ENCODE data around the gene ACTN1. TPM values are rescaled to one million over a fixed set of nuclear protein-coding genes. Genes with fewer than 3 reads are reported as not detected.
A peak's percentile ranks its signal among the peaks of the same experiment; 100 is the strongest.

The ACTN1 gene
- total and polyA plus RNA-seq, 2 of the 8 experiments (the other 6 are each of a cell fraction or from before 2014, with no cell fraction given): 236 to 262 TPM

DNA sequence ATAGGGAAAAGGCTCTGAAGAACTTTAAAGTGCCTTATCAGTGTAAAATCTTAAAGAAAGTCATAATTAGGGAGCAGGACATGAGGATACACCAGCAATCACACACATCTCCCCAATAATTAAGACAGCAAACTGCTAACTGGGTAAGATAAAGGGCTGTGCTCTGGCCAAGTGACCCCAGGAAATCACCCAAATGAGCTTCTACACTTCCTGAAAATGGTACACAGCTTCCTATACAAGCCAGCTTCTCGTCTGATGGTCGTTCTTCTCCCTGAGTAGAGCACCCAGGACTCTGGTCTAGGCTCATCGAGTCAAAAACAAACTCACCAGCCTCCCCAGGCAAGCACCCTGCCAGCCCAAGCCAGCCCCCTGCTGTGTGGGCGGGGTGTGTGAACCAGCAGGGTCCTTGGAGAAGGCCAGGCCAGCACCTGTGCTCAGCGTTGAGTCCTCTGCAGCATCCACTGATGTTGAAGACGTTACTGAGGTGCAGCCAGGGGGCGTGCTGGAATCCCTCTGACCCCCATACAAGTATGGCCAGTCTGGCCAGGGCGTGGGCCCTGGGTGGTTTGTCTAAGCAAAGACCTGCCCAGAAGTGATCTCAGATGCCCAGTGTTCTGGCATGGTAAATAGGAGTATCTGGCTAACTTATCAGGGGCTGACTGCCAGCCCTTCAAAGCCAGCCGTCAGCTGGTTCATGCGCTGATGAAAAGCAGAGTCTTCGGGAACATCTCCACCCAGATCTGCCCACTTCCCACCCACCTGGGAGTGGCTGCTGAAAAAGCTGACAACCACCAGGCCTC lies 41.4 kb downstream of the ACTN1 start:
- Histone ChIP-seq H3K14ac (ENCODE audit: insufficient read length) (no peak overlapping the region), H3K18ac (ENCODE audit: extremely low read depth, low read length) (no peak overlapping the region), H3K4ac (replicated peaks; ENCODE audit: insufficient read length, low read depth, low read length) (no peak overlapping the region), H3K79me1 (ENCODE audit: low read depth, low read length) (peaks cover 25% of the 10 kb centered on the region), H2BK15ac (ENCODE audit: low read length) (no peak overlapping the region), H3K9ac (replicated peaks in 1 of 4; ENCODE audit: extremely low read depth in 1 of 4, low read depth in 3 of 4, low read length in 3 of 4) (no peak overlapping the region), H2BK120ac (replicated peaks; ENCODE audit: low read depth, low read length) (no peak overlapping the region), H4K20me1 (replicated peaks in 1 of 2; ENCODE audit: control insufficient read depth in 1 of 2, insufficient read depth in 2 of 2, low read length in 2 of 2) (peaks cover 20 to 36% of the 10 kb centered on the region in 2 experiments), H3K79me2 (ENCODE audit: control insufficient read depth in 1 of 2, insufficient read depth in 2 of 2, low read length in 2 of 2) (peaks cover 4 to 96% of the 10 kb centered on the region in 2 experiments; a peak in 3 of 4 replicates), H4K8ac (ENCODE audit: extremely low read depth, insufficient read depth, low read length) (no peak overlapping the region), H2BK5ac (ENCODE audit: low read depth, low read length) (no peak overlapping the region), H2BK20ac (ENCODE audit: low read length) (no peak overlapping the region), H3K36me3 (ENCODE audit: control insufficient read depth in 2 of 4, insufficient read depth in 4 of 4, low read length in 3 of 4) (0 out of 8 replicates have a peak, but pooled peaks cover 0 to 3% (median 0%) of the 10 kb centered on the region in 4 experiments), H2AFZ (ENCODE audit: low read length) (no peak overlapping the region), H3K27me3 (replicated peaks in 1 of 4; ENCODE audit: control insufficient read depth in 3 of 4, extremely low read depth in 1 of 4, insufficient read depth in 3 of 4, low read length in 3 of 4) (no peaks in the 10 kb centered on the region), H2AK5ac (ENCODE audit: low read depth, low read length) (peak overlapping the region; percentile 6; the same call in 1 of the 2 replicates), H2BK12ac (ENCODE audit: low read depth, low read length) (no peak overlapping the region), H3K27ac (ENCODE audit: low read depth, low read length) (0 out of 2 replicates have a peak overlapping the region, but pooled peaks have one; percentile 19), H4K91ac (replicated peaks; ENCODE audit: insufficient read length, low read length) (no peak overlapping the region), H3K4me1 (replicated peaks in 1 of 4; ENCODE audit: control insufficient read depth in 3 of 4, insufficient read depth in 4 of 4, low read length in 3 of 4) (peaks cover 2 to 34% (median 20%) of the 10 kb centered on the region in 4 experiments), H3K9me3 (ENCODE audit: insufficient read depth in 2 of 2, low read depth in 1 of 2, low read length in 1 of 2) (no peaks in the 10 kb centered on the region), H4K5ac (ENCODE audit: insufficient read length, low read depth, low read length) (no peak overlapping the region), H3K56ac (replicated peaks; ENCODE audit: insufficient read length, low read depth, low read length) (no peak overlapping the region), H3K23ac (ENCODE audit: insufficient read length) (no peak overlapping the region), H3K4me3 (ENCODE audit: extremely low read depth in 1 of 4, insufficient read depth in 2 of 4, low read depth in 3 of 4, low read length in 4 of 4) (no peak overlapping the region), H3K23me2 (ENCODE audit: low read depth, low read length) (no peaks in the 10 kb centered on the region), H3K4me2 (ENCODE audit: insufficient read depth in 1 of 2, low read depth in 2 of 2, low read length in 2 of 2) (no peak overlapping the region)
- FAIRE-seq (no peak), DNase-seq (ENCODE audit: low read depth in 1 of 2, low spot score in 2 of 2) (no peak)
- 71% methylated on average over 11 of the region's 11 CpGs; no CpG with 5 or more reads in 1 of the 2 experiments for WGBS, 2 experiments (ENCODE audit: extremely low coverage in 1 of 2, insufficient coverage in 1 of 2, insufficient read length in 1 of 2, insufficient replicate concordance in 2 of 2, low coverage in 1 of 2, low lambda C conversion rate in 2 of 2, missing lambda C conversion rate in 1 of 2)
- no peak for TF ChIP-seq SUZ12 (IDR thresholded peaks at IDR 0.05; ENCODE audit: low read length)
- TF ChIP-seq EZH2 (IDR thresholded peaks at IDR 0.05; ENCODE audit: low read depth, low read length, severe bottlenecking): no peak
- TF ChIP-seq TAF7 (optimal IDR thresholded peaks at IDR 0.05; ENCODE audit: borderline replicate concordance, low read depth, low read length): no peak
- TF ChIP-seq RAD21 (IDR thresholded peaks at IDR 0.05 in 1 of 2, conservative IDR thresholded peaks at IDR 0.05 in 1 of 2; ENCODE audit: low read depth in 2 of 2, low read length in 2 of 2): peak; percentile 29 to 48; a peak in 3 of 4 replicates
- no peak for TF ChIP-seq TAF1 (IDR thresholded peaks at IDR 0.05; ENCODE audit: low read depth, low read length)
- TF ChIP-seq, protein P1, sequence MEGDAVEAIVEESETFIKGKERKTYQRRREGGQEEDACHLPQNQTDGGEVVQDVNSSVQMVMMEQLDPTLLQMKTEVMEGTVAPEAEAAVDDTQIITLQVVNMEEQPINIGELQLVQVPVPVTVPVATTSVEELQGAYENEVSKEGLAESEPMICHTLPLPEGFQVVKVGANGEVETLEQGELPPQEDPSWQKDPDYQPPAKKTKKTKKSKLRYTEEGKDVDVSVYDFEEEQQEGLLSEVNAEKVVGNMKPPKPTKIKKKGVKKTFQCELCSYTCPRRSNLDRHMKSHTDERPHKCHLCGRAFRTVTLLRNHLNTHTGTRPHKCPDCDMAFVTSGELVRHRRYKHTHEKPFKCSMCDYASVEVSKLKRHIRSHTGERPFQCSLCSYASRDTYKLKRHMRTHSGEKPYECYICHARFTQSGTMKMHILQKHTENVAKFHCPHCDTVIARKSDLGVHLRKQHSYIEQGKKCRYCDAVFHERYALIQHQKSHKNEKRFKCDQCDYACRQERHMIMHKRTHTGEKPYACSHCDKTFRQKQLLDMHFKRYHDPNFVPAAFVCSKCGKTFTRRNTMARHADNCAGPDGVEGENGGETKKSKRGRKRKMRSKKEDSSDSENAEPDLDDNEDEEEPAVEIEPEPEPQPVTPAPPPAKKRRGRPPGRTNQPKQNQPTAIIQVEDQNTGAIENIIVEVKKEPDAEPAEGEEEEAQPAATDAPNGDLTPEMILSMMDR (IDR thresholded peaks at IDR 0.05; ENCODE audit: control extremely low read depth in 1 of 3, insufficient read depth in 1 of 3, low read depth in 1 of 3, low read length in 3 of 3): peak; percentile 43 to 70 (median 67)
- no peak for TF ChIP-seq SP2 (IDR thresholded peaks at IDR 0.05; ENCODE audit: low read length)
- CTCF ChIA-PET (ENCODE audit: partially characterized antibody): interaction anchor here (0.6 to 22.6 kb wide), 14 partner anchors 11 to 159 kb away, joined by 3 to 291 read pairs (median 4); no protein-coding TSS in a partner anchor
- POLR2A ChIA-PET (ENCODE audit: partially characterized antibody): interaction anchor here (0.6 to 2.7 kb wide), 5 partner anchors 9 to 201 kb away, joined by 3 to 8 read pairs (median 3); no protein-coding TSS in a partner anchor

Data from H1 (cell line).